ENCODE data around the gene H3-3A.
"Not testable (repeated sequence)": the region's sequence is repeated elsewhere in the genome, so short reads cannot be mapped to it uniquely, and the experiment has no call there.

H3-3A gene

DNA sequence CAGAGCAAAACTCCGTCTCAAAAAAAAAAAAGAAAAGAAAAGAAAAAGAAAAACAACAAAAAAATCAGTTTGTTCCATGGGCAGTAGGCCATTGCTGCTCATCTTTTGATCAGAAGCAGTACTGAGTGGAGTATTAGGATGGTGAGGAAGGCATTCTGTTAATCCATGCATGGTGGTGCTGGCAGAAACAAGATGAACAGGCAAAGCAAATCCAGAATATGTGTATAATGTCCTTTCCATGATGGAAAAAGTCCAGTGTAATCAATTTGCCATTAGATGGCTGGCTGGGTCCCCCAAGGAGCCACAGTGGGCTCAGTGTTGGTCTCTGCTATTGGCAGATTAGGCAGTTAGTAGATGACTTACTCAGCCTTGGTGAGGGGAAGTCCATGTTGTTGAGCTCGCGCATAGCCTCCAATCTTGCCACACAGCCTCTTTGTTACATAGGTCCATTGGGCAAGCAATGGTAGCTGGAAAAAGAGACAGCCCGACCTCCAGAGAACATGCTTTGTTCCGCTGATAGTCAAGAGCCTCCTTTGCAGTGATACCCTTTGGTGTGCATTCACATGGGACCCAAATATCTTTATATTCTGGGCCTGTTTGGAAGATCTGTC lies 23.3 kb downstream of the H3-3A start:
- DNase-seq (ENCODE audit: low read depth) = no peak

GRCh38 chr1:226086776-226087175 lies 24.3 kb downstream of the H3-3A start:
- DNase-seq (ENCODE audit: low read depth) = no peak

GRCh38 chr1:226091461-226091860 lies 28.9 kb downstream of the H3-3A start:
- DNase-seq (ENCODE audit: low read depth) = no peak

- DNase-seq (ENCODE audit: low read depth) = not testable (repeated sequence)
These were observed 29.7 kb downstream of the H3-3A start for GRCh38 chr1:226092048-226092820.

- no peak for DNase-seq (ENCODE audit: low read depth)
These were observed 30.4 kb downstream of the H3-3A start for GRCh38 chr1:226092965-226093364.

DNA sequence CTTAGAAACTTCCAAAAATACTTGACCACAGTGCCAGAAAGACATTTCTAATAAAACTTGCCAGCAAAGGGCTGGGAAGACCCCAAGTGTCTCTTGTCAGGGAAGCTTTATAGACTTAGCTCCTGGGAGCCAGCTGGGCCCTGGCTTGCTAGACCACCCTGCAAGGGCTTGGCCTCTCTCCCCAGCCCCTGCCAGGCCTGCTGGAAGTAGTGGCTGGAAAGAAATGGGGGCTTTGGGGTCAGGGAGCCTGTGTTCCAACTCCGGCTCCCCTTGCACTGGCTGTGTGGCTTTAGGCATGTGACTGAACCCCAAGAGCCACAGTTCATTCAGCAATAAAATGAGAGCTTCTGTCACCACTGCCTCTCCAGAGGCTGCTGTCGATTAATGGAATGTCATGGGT lies 31.1 kb downstream of the H3-3A start:
- DNase-seq (ENCODE audit: low read depth) = no peak

DNA sequence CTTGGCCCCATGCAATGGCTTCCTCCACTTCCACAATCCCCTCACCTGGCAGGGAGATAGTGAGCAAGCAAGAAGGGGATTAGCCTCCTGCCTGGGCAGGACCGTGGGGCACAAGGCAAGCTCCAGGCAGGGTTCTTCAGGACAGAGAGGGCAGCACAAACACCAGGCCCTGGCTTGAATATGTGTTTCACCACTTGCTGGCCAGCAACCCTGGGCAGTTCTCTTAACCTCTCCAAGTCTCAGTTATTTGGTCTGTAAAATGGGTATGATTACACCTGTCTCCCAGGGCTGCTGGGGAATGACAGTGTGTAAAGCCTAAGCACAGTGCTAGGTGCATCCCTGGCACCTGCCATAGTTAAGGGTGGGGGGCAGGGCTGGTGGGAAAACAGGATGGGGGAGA lies 31.9 kb downstream of the H3-3A start:
- no peak for DNase-seq (ENCODE audit: low read depth)

DNA sequence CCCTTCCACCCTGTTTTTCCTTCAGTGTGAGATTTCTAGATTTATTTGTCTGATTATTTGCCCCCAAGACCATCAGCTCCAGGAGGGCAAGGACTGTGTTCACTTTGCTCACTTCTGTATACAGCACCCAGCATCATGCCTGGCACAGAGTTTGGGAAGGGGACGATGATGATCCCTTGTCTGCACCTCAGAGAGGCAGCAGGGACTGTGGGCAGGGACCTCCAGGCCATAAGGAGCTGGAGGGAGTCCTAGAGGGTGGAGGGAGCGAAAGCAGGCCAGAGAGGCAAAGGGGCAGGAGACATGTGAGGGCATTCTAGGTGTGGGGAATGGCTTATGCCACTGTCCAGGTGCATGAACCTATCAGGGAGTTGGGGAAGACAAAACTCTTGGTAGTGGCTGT lies 32.8 kb downstream of the H3-3A start:
- DNase-seq (ENCODE audit: low read depth) = no peak

DNA sequence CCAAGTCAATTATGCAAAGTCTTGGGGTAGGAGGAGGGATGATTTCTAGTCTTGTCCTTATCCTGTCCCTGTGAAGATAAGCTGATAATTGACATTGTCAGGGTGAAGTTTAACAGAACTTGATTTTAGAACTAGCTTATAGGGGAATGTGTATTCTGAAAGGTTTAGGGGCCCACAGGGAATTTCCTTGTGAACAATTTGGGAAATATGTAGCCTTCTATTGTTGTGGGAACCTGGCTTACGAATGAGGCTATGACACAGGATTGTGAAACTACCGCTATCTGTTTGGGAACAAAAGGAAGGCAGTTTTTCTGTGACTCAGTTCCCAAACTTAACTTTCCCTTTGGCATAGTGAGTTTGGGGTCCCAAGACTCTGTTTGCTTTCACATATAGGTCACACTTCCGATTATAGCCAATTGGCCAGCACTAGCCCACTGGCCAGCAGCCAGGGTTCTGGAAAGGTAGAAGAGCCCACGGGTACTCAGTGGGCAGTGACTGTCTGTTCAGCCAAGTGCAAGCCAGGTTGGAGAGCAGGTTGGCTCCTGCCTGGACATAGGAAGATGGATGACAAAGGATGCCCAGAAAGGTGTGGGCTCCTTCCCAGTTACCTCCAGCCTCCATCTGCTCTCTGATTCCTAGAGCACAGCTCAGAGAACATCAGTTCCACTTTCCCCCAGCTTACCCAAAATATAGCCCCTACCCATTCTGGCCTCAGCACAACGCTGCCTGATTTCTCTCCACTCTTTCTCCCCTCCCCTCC lies 35.5 kb downstream of the H3-3A start:
- no peak for DNase-seq (ENCODE audit: low read depth)

DNA sequence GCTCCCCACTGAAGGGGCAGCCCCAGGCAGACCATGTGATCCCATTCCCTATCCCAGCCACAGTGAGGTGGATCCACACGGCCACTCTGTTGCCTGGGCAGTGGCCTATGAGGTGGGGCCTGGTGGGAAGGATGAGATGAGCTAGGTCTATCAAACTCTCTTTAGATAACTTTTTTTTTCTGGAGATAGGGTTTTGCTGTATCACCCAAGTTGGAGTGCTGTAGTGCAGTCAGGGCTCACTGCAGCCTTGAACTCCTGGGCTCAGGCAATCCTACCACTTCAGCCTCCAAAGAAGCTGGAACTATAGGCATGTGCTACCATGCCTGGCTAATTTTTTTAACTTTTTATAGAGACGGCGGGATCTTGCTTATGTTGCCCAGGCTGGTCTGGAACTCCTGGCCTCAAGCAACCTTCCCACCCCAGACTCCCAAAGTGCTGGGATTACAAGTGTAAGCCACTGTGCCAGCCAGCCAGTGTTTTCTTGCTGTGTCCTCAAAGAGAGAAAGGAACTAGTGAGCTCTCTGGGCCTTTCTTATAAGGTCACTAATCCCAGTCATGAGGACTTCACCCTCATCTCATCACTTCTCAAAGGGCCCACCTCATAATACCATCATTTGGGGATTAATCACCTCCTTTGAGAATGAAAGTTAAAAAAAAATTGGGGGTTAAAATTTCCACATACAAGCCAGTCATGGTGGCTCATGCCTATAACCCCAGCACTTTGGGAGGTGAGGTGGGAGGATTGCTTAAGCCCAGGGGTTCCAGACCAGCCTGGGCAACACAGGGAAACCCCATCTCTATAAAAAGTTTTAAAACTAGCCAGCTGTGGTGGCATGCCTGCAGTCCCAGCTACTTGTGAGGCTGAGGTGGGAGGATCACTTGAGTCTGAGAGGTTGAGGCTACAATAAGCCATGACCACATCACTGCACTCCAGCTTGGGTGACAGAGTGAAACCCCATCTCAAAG lies 36.6 kb downstream of the H3-3A start:
- DNase-seq (ENCODE audit: low read depth) = no peak

- no peak for DNase-seq (ENCODE audit: low read depth)
These were observed 38.2 kb downstream of the H3-3A start for GRCh38 chr1:226100436-226101391.

GRCh38 chr1:226104671-226105121 lies 42.2 kb downstream of the H3-3A start:
- DNase-seq (ENCODE audit: low read depth) = no peak

GRCh38 chr1:226107471-226108460 lies 45.2 kb downstream of the H3-3A start:
- DNase-seq (ENCODE audit: low read depth) = no peak

- DNase-seq (ENCODE audit: low read depth) = no peak
These were observed 46.7 kb downstream of the H3-3A start for GRCh38 chr1:226108935-226109828.

DNA sequence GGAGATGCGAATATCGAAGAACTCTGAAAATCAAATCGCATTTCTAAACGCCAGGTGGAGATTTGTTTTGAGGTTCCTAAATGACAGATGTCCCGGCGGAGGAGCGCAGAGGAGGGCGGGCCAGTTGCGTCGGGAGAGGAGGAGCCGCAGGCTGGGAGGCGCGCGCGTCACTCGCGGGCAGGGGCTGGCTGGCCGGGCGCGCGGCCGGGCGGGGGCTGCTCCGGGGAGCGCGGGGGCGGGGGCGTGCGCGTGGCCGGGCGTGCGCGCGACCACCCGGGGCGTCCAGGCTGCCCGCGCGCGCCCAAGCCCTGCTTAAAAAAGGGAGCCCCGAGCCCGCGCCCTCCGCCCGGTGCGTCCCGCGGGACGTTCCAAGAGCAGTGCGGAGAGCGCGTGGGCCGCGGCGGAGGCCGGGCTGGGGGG lies 47.3 kb downstream of the H3-3A start:
- DNase-seq (ENCODE audit: low read depth) = peak; percentile 59

GRCh38 chr1:226110249-226111097 lies 48.0 kb downstream of the H3-3A start:
- peak; percentile 57 for DNase-seq (ENCODE audit: low read depth)
